Neural progenitor cell (in vitro differentiated cells): Measurements from ENCODE around the gene ARX. TPM values are rescaled to one million over a fixed set of nuclear protein-coding genes. Genes with fewer than 3 reads are reported as not detected.

Experiments used
- DNase-seq: peaks from one replicate; pipeline ENCODE4 v3.0.0-alpha.2; 2016; ENCODE audit warnings: low spot score
- H2AFZ ChIP-seq: fragments of 200-600 bp; sonication (generic); replicated peaks from 2 replicates; pipeline ENCODE4 v1.6.1; 2016; ENCODE audit warnings: antibody characterized with exemption
- H3F3A ChIP-seq: fragments of 200-600 bp; sonication (generic); 2 replicates; pipeline ENCODE4 v1.6.1; 2016; ENCODE audit warnings: antibody characterized with exemption, low read depth
- H3K27ac ChIP-seq: fragments of 200-600 bp; sonication (generic); 2 replicates; pipeline ENCODE4 v1.5.1; 2016; ENCODE audit warnings: mild to moderate bottlenecking
- H3K27me3 ChIP-seq: fragments of 200-600 bp; sonication (generic); 2 replicates; pipeline ENCODE4 v1.6.1; 2016; ENCODE audit warnings: mild to moderate bottlenecking, moderate library complexity
- H3K36me3 ChIP-seq: fragments of 200-600 bp; sonication (generic); 2 replicates; pipeline ENCODE4 v1.5.1; 2016
- H3K4me1 ChIP-seq: fragments of 200-600 bp; sonication (generic); 2 replicates; pipeline ENCODE4 v1.6.1; 2016; ENCODE audit warnings: mixed run types
- H3K4me2 ChIP-seq: fragments of 200-600 bp; sonication (generic); 2 replicates; pipeline ENCODE4 v1.6.1; 2016
- H3K4me3 ChIP-seq: fragments of 200-600 bp; sonication (generic); 2 replicates; pipeline ENCODE4 v1.5.1; 2016
- H3K79me2 ChIP-seq: fragments of 200-600 bp; sonication (generic); 2 replicates; pipeline ENCODE4 v1.6.1; 2016; ENCODE audit warnings: low read depth
- H3K9ac ChIP-seq: fragments of 200-600 bp; sonication (generic); 2 replicates; pipeline ENCODE4 v1.6.1; 2016
- H3K9me3 ChIP-seq: fragments of 200-600 bp; sonication (generic); 2 replicates; pipeline ENCODE4 v1.5.1; 2016; ENCODE audit warnings: low read depth
- H4K20me1 ChIP-seq: fragments of 200-600 bp; sonication (generic); 2 replicates; pipeline ENCODE4 v1.6.1; 2016; ENCODE audit warnings: low read depth
- H3K27ac Mint-ChIP-seq: 3 replicates; pipeline ENCODE4 v1.8.0; 2021; ENCODE audit warnings: mixed read lengths
- H3K27me3 Mint-ChIP-seq: 2 replicates; pipeline ENCODE4 v1.8.0; 2022; ENCODE audit warnings: low read depth, mild to moderate bottlenecking, inconsistent platforms, moderate library complexity, mixed read lengths; ENCODE audit not compliant: insufficient read depth
- H3K36me3 Mint-ChIP-seq: 3 replicates; pipeline ENCODE4 v1.8.0; 2021; ENCODE audit warnings: mixed read lengths
- H3K4me1 Mint-ChIP-seq: 3 replicates; pipeline ENCODE4 v1.8.0; 2021; ENCODE audit warnings: mixed read lengths
- H3K4me3 Mint-ChIP-seq: 3 replicates; pipeline ENCODE4 v1.8.0; 2021; ENCODE audit warnings: mild to moderate bottlenecking, moderate library complexity, mixed read lengths
- H3K9me3 Mint-ChIP-seq: 3 replicates; pipeline ENCODE4 v1.8.0; 2020; ENCODE audit warnings: mixed read lengths
- EZH2 ChIP-seq: fragments of 200-600 bp; sonication (generic); IDR thresholded peaks from 2 replicates; pipeline ENCODE4 v1.6.1; 2017; ENCODE audit warnings: antibody characterized with exemption, mild to moderate bottlenecking, moderate library complexity
- EZH2phosphoT487 ChIP-seq: fragments of 200-600 bp; sonication (generic); IDR thresholded peaks from 2 replicates; pipeline ENCODE4 v1.6.1; 2017; ENCODE audit warnings: antibody characterized with exemption
- total RNA-seq: library from RNA; depleted of rRNA; stranded (reverse); fragments of >200 nt; gene quantifications from 2 replicates; pipeline ENCODE4 v1.2.3, GENCODE V29; 2015; ENCODE audit warnings: low replicate concordance
- TF ChIP-seq, protein P1 (sequence below): fragments of 200-600 bp; sonication (generic); IDR thresholded peaks from 2 replicates; pipeline ENCODE4 v1.5.1; 2017; ENCODE audit warnings: antibody characterized with exemption, mild to moderate bottlenecking

Gene ARX
- total RNA-seq, 1 donor from 2014 or later, result 5.3 TPM

- Histone ChIP-seq H3K27ac (no peak overlapping the region), H3K79me2 (no peaks in the 10 kb centered on the region), H3K4me3 (no peak overlapping the region), H3F3A (peaks cover 5% of the 10 kb centered on the region), H2AFZ (no peak overlapping the region), H3K9ac (no peak overlapping the region), H4K20me1 (no peaks in the 10 kb centered on the region), H3K4me1 (peaks cover 6% of the 10 kb centered on the region), H3K36me3 (no peaks in the 10 kb centered on the region), H3K4me2 (no peak overlapping the region), H3K9me3 (no peaks in the 10 kb centered on the region), H3K27me3 (no peaks in the 10 kb centered on the region)
- DNase-seq, result no peak
- TF ChIP-seq, protein P1, sequence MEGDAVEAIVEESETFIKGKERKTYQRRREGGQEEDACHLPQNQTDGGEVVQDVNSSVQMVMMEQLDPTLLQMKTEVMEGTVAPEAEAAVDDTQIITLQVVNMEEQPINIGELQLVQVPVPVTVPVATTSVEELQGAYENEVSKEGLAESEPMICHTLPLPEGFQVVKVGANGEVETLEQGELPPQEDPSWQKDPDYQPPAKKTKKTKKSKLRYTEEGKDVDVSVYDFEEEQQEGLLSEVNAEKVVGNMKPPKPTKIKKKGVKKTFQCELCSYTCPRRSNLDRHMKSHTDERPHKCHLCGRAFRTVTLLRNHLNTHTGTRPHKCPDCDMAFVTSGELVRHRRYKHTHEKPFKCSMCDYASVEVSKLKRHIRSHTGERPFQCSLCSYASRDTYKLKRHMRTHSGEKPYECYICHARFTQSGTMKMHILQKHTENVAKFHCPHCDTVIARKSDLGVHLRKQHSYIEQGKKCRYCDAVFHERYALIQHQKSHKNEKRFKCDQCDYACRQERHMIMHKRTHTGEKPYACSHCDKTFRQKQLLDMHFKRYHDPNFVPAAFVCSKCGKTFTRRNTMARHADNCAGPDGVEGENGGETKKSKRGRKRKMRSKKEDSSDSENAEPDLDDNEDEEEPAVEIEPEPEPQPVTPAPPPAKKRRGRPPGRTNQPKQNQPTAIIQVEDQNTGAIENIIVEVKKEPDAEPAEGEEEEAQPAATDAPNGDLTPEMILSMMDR, result no peak
- TF ChIP-seq EZH2phosphoT487 (no peak), EZH2 (no peak)
- Mint-ChIP-seq H3K4me3 (no peak overlapping the region), H3K27ac (no peak overlapping the region), H3K9me3 (no peaks in the 10 kb centered on the region), H3K27me3 (no peaks in the 10 kb centered on the region), H3K4me1 (peaks cover 12% of the 10 kb centered on the region), H3K36me3 (peaks cover 14% of the 10 kb centered on the region)
Measured at GRCh38 chrX:24983931-24984330, 31.8 kb downstream of the ARX start.

DNA sequence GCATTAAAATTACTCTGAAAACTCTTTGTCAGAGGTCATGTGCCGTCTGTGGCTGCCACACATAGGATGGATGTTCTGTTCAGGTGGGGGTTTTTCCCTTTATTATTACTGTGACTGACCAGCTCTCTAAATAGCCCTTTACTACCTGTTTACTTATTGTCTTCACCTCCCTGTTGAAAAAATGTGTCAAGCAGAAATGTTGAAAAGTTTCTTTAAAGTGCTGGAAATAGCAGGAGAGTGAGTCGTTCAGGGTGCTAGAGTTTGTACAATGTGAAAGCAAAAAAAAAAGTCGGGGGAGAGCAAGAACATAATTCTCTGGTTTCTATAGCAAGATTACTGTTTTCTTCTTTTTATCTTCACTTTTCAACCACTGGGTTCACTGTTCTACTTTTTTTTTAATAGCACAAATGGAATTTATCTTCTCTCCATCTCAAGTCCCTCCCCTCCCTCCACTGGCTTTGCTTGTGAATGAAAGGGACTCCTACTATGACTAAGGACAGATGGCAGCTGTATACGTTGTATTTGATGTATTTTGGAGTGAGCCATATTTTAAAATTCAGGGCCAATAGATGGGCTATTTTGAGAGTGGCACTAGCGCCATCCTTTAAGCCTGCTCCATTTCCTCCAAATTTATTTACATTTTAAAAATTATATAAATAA lies 33.3 kb downstream of the ARX start:
- no peak for DNase-seq
- no peaks in the 10 kb centered on the region for H3K9me3 Mint-ChIP-seq
- Histone ChIP-seq H3F3A (peaks cover 5% of the 10 kb centered on the region), H3K27me3 (no peaks in the 10 kb centered on the region), H3K4me1 (peaks cover 6% of the 10 kb centered on the region), H3K9me3 (no peaks in the 10 kb centered on the region), H4K20me1 (no peaks in the 10 kb centered on the region), H3K9ac (no peak overlapping the region), H3K4me3 (no peak overlapping the region), H2AFZ (no peak overlapping the region), H3K36me3 (no peaks in the 10 kb centered on the region), H3K79me2 (no peaks in the 10 kb centered on the region), H3K27ac (no peak overlapping the region), H3K4me2 (no peak overlapping the region)
- TF ChIP-seq, protein P1, result no peak
- TF ChIP-seq EZH2, result no peak
- no peak for TF ChIP-seq EZH2phosphoT487
- H3K4me1 Mint-ChIP-seq, result peaks cover 12% of the 10 kb centered on the region
- no peaks in the 10 kb centered on the region for H3K27me3 Mint-ChIP-seq
- H3K4me3 Mint-ChIP-seq, result no peak overlapping the region
- H3K27ac Mint-ChIP-seq, result no peak overlapping the region
- peaks cover 8% of the 10 kb centered on the region for H3K36me3 Mint-ChIP-seq

GRCh38 chrX:24981030-24981429 lies 34.7 kb downstream of the ARX start:
- no peak overlapping the region for H3K9ac ChIP-seq
- no peak overlapping the region for H2AFZ ChIP-seq
- Mint-ChIP-seq H3K9me3 (no peaks in the 10 kb centered on the region), H3K4me3 (no peak overlapping the region), H3K27ac (no peak overlapping the region), H3K27me3 (no peaks in the 10 kb centered on the region), H3K36me3 (peaks cover 7% of the 10 kb centered on the region), H3K4me1 (peaks cover 12% of the 10 kb centered on the region)
- H3K4me3 ChIP-seq, result no peak overlapping the region
- peaks cover 11% of the 10 kb centered on the region for H3K4me1 ChIP-seq
- DNase-seq, result no peak
- no peaks in the 10 kb centered on the region for H3K79me2 ChIP-seq
- no peaks in the 10 kb centered on the region for H3K9me3 ChIP-seq
- no peak for TF ChIP-seq EZH2phosphoT487
- no peak for TF ChIP-seq EZH2
- no peaks in the 10 kb centered on the region for H4K20me1 ChIP-seq
- H3K27ac ChIP-seq, result no peak overlapping the region
- peaks cover 5% of the 10 kb centered on the region for H3F3A ChIP-seq
- no peak overlapping the region for H3K4me2 ChIP-seq
- no peaks in the 10 kb centered on the region for H3K36me3 ChIP-seq
- H3K27me3 ChIP-seq, result no peaks in the 10 kb centered on the region

DNA sequence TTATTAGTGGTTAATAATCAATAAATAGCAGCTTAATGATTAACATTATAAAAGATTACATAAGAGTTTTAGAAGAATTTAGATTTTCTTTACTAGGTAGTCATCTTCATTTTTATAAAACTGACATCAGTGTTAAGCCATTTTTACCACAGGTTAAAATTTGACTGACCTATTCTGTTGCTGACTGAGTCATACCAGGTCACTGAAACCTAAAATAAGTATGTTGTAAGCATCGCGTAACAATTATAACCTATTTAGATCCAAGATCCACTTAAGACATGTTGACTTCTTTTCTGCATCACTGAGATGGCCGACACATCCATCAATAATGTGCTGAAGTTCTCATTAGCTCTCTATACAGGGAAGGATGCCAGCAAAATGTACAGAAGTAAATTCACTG lies 36.7 kb downstream of the ARX start:
- no peaks in the 10 kb centered on the region for H3K9me3 ChIP-seq
- no peak overlapping the region for H3K9ac ChIP-seq
- H3K27me3 Mint-ChIP-seq, result no peaks in the 10 kb centered on the region
- H3K36me3 Mint-ChIP-seq, result peaks cover 9% of the 10 kb centered on the region
- peaks cover 11% of the 10 kb centered on the region for H3K4me1 ChIP-seq
- no peak overlapping the region for H2AFZ ChIP-seq
- no peaks in the 10 kb centered on the region for H4K20me1 ChIP-seq
- no peak overlapping the region for H3K27ac Mint-ChIP-seq
- no peaks in the 10 kb centered on the region for H3K27me3 ChIP-seq
- no peaks in the 10 kb centered on the region for H3K36me3 ChIP-seq
- H3K4me2 ChIP-seq, result no peak overlapping the region
- H3K79me2 ChIP-seq, result no peaks in the 10 kb centered on the region
- H3K9me3 Mint-ChIP-seq, result no peaks in the 10 kb centered on the region
- no peak overlapping the region for H3K4me3 ChIP-seq
- no peak for TF ChIP-seq EZH2
- TF ChIP-seq, protein P1, result no peak
- TF ChIP-seq EZH2phosphoT487, result no peak
- peaks cover 12% of the 10 kb centered on the region for H3K4me1 Mint-ChIP-seq
- H3F3A ChIP-seq, result peaks cover 5% of the 10 kb centered on the region
- H3K27ac ChIP-seq, result no peak overlapping the region
- no peak overlapping the region for H3K4me3 Mint-ChIP-seq
- DNase-seq, result no peak
